HG02943 (cell line): ENCODE measurements around the gene MRPS35.
"Not testable (repeated sequence)": the region's sequence is repeated elsewhere in the genome, so short reads cannot be mapped to it uniquely, and the experiment has no call there.

Source experiments
- ATAC-seq: cut with Tn5 transposase; IDR thresholded peaks from one replicate; pipeline ENCODE4 v1.9.1; 2021; ENCODE audit warnings: mild to moderate bottlenecking, low read depth, moderate library complexity; ENCODE audit not compliant: unreplicated experiment

Gene MRPS35

GRCh38 chr12:27707216-27707615 lies 3.4 kb upstream of the MRPS35 start:
- no peak for ATAC-seq

- ATAC-seq, result no peak
Measured at GRCh38 chr12:27709212-27709931, 1.3 kb upstream of the MRPS35 start.

- ATAC-seq, result peak; percentile 44
Measured at GRCh38 chr12:27709932-27710591, 570 bp upstream of the MRPS35 start.

- no peak for ATAC-seq
Measured at GRCh38 chr12:27711317-27711682, 668 bp downstream of the MRPS35 start.

- no peak for ATAC-seq
Measured at GRCh38 chr12:27711967-27712366, 1.3 kb downstream of the MRPS35 start.

GRCh38 chr12:27723212-27723611 lies 12.6 kb downstream of the MRPS35 start:
- no peak for ATAC-seq

GRCh38 chr12:27730097-27730588 lies 19.5 kb downstream of the MRPS35 start:
- ATAC-seq, result no peak

- ATAC-seq, result no peak
Measured at GRCh38 chr12:27732281-27732680, 21.6 kb downstream of the MRPS35 start.

GRCh38 chr12:27733052-27733656 lies 22.5 kb downstream of the MRPS35 start:
- no peak for ATAC-seq

GRCh38 chr12:27733791-27734190 lies 23.2 kb downstream of the MRPS35 start:
- ATAC-seq, result no peak

- ATAC-seq, result not testable (repeated sequence)
Measured at GRCh38 chr12:27734321-27734720, 23.7 kb downstream of the MRPS35 start.

- ATAC-seq, result no peak
Measured at GRCh38 chr12:27743601-27744000, 33.0 kb downstream of the MRPS35 start.

GRCh38 chr12:27745734-27746133 lies 35.1 kb downstream of the MRPS35 start:
- ATAC-seq, result not testable (repeated sequence)

- no peak for ATAC-seq
Measured at GRCh38 chr12:27747111-27747820, 36.6 kb downstream of the MRPS35 start.

- ATAC-seq, result no peak
Measured at GRCh38 chr12:27751386-27752047, 40.9 kb downstream of the MRPS35 start.

GRCh38 chr12:27754795-27755194 lies 44.2 kb downstream of the MRPS35 start:
- no peak for ATAC-seq

GRCh38 chr12:27756670-27757195 lies 46.1 kb downstream of the MRPS35 start:
- ATAC-seq, result no peak

- no peak for ATAC-seq
Measured at GRCh38 chr12:27762757-27763156, 52.1 kb downstream of the MRPS35 start.

GRCh38 chr12:27766587-27766986 lies 56.0 kb downstream of the MRPS35 start:
- ATAC-seq, result no peak

GRCh38 chr12:27769142-27769673 lies 58.6 kb downstream of the MRPS35 start:
- no peak for ATAC-seq
